HepG2 (cell line): ENCODE data around the gene BZW1. TPM values are rescaled to one million over a fixed set of nuclear protein-coding genes. Genes with fewer than 3 reads are reported as not detected.

Source experiments
- BRCA1 ChIP-seq: sonication (generic); formaldehyde crosslinking; IDR thresholded peaks from 2 replicates; pipeline ENCODE4 v1.4.0; 2020; ENCODE audit warnings: missing genetic modification reagents
- ETV6 ChIP-seq: sonication (generic); formaldehyde crosslinking; conservative IDR thresholded peaks from 2 replicates; pipeline ENCODE4 v1.4.0; 2020; ENCODE audit warnings: missing genetic modification reagents
- FOSL1 ChIP-seq: sonication (generic); formaldehyde crosslinking; IDR thresholded peaks from 2 replicates; pipeline ENCODE4 v1.9.0; 2021; ENCODE audit warnings: missing genetic modification reagents, borderline replicate concordance
- HINFP ChIP-seq: sonication (generic); formaldehyde crosslinking; IDR thresholded peaks from 2 replicates; pipeline ENCODE4 v1.4.0; 2020; ENCODE audit warnings: low read depth, mild to moderate bottlenecking, missing genetic modification reagents
- KDM5A ChIP-seq: fragments of 200-600 bp; sonication (generic); IDR thresholded peaks from 2 replicates; pipeline ENCODE4 v1.7.0; 2018; ENCODE audit warnings: antibody characterized with exemption, mild to moderate bottlenecking, low read length, borderline replicate concordance
- KIAA2018 ChIP-seq: sonication (generic); formaldehyde crosslinking; IDR thresholded peaks from 2 replicates; pipeline ENCODE4 v1.5.0; 2020; ENCODE audit warnings: mild to moderate bottlenecking, missing genetic modification reagents, borderline replicate concordance
- MATR3 ChIP-seq: sonication (generic); formaldehyde crosslinking; IDR thresholded peaks from 2 replicates; pipeline ENCODE4 v1.4.0; 2020; ENCODE audit warnings: missing genetic modification reagents
- MTA3 ChIP-seq: sonication (generic); formaldehyde crosslinking; IDR thresholded peaks from 2 replicates; pipeline ENCODE4 v1.4.0; 2020; ENCODE audit warnings: missing genetic modification reagents
- ONECUT2 ChIP-seq: sonication (generic); formaldehyde crosslinking; IDR thresholded peaks from 2 replicates; pipeline ENCODE4 v1.4.0; 2020; ENCODE audit warnings: missing genetic modification reagents
- POGZ ChIP-seq: sonication (generic); formaldehyde crosslinking; IDR thresholded peaks from 2 replicates; pipeline ENCODE4 v1.4.0; 2020; ENCODE audit warnings: mild to moderate bottlenecking, missing genetic modification reagents
- SMC3 ChIP-seq: IDR thresholded peaks from 2 replicates; pipeline ENCODE4 v1.6.1; 2011; ENCODE audit warnings: low read length, improper control_type of control experiment
- SP4 ChIP-seq: sonication (generic); formaldehyde crosslinking; IDR thresholded peaks from 2 replicates; pipeline ENCODE4 v1.8.1; 2023; ENCODE audit warnings: mild to moderate bottlenecking, missing genetic modification reagents
- THAP11 ChIP-seq: IDR thresholded peaks from 2 replicates; pipeline ENCODE4 v1.6.1; 2016; ENCODE audit warnings: missing biosample characterization, missing genetic modification reagents
- ZBTB7A ChIP-seq: sonication (generic); formaldehyde crosslinking; IDR thresholded peaks from 2 replicates; pipeline ENCODE4 v1.8.0; 2022; ENCODE audit warnings: mild to moderate bottlenecking, missing genetic modification reagents
- ZFYVE20 ChIP-seq: sonication (generic); formaldehyde crosslinking; IDR thresholded peaks from 2 replicates; pipeline ENCODE4 v1.8.0; 2023; ENCODE audit warnings: low read depth, mild to moderate bottlenecking, moderate library complexity, missing genetic modification reagents, borderline replicate concordance
- ZKSCAN5 ChIP-seq: sonication (generic); formaldehyde crosslinking; IDR thresholded peaks from 2 replicates; pipeline ENCODE4 v1.5.1; 2020; ENCODE audit warnings: mild to moderate bottlenecking, missing genetic modification reagents
- ZKSCAN8 ChIP-seq: IDR thresholded peaks from 2 replicates; pipeline ENCODE4 v1.6.1; 2016; ENCODE audit warnings: borderline replicate concordance, missing genetic modification reagents, missing compliant biosample characterization
- ZNF234 ChIP-seq: sonication (generic); formaldehyde crosslinking; conservative IDR thresholded peaks from 2 replicates; pipeline ENCODE4 v1.5.1; 2020; ENCODE audit warnings: mild to moderate bottlenecking, missing genetic modification reagents
- ZNF572 ChIP-seq: sonication (generic); formaldehyde crosslinking; IDR thresholded peaks from 2 replicates; pipeline ENCODE4 v1.5.1; 2020; ENCODE audit warnings: mild to moderate bottlenecking, missing genetic modification reagents
- ZNF776 ChIP-seq: sonication (generic); formaldehyde crosslinking; IDR thresholded peaks from 2 replicates; pipeline ENCODE4 v1.4.0; 2020; ENCODE audit warnings: mild to moderate bottlenecking, missing genetic modification reagents
- ZSCAN21 ChIP-seq: sonication (generic); formaldehyde crosslinking; IDR thresholded peaks from 2 replicates; pipeline ENCODE4 v1.8.0; 2022; ENCODE audit warnings: mild to moderate bottlenecking, missing genetic modification reagents, moderate library complexity, borderline replicate concordance
- polyA plus RNA-seq, 8 experiments: library from polyadenylated mRNA; depleted of rRNA in 3 of 8; stranded (reverse) in 7 of 8; unstranded in 1 of 8; fragments of >200 nt; fragmentation: Illumina TruSeq in 4 of 8; extraction: Trizol in 4 of 8; gene quantifications; 2 replicates each; pipeline versions ENCODE4 v1.2.1 to v1.2.3, GENCODE V29; 2011 to 2016; ENCODE audit warnings: low read depth in 4 of 8, missing spikeins in 1 of 8, mixed read lengths in 1 of 8; ENCODE audit not compliant: insufficient read depth in 1 of 8
- total RNA-seq, 5 experiments: library from RNA; depleted of rRNA; stranded (reverse); fragments of >200 nt; fragmentation: Illumina TruSeq; extraction: Trizol; gene quantifications; 2 replicates each; pipeline ENCODE4 v1.2.3, GENCODE V29; 2016; ENCODE audit warnings: low read depth in 1 of 5

The BZW1 gene
- total and polyA plus RNA-seq, 2 of the 13 experiments (the other 11 are each of a cell fraction or from before 2014, with no cell fraction given) = 106 to 384 TPM

- TF ChIP-seq KIAA2018 (CRISPR knock-in tag) (peak; percentile 99), ZSCAN21 (CRISPR knock-in tag) (peak; percentile 87), ZKSCAN8 (peak; percentile 91), SMC3 (no peak), ZNF776 (CRISPR knock-in tag) (peak; percentile 80; the same call in 1 of the 2 replicates), ZNF572 (peak; percentile 96), ONECUT2 (CRISPR knock-in tag) (peak; percentile 58), KDM5A (peak; percentile 87), ZFYVE20 (CRISPR knock-in tag) (no peak; the same call in none of the 2 replicates), MATR3 (CRISPR knock-in tag) (no peak), ZNF234 (CRISPR knock-in tag) (peak; percentile 93; the same call in 1 of the 2 replicates), POGZ (peak; percentile 92), BRCA1 (peak; percentile 99), ZBTB7A (CRISPR knock-in tag) (peak; percentile 53; the same call in 1 of the 2 replicates), SP4 (CRISPR knock-in tag) (peak; percentile 88), ETV6 (CRISPR knock-in tag) (no peak; the same call in 1 of the 2 replicates), HINFP (CRISPR knock-in tag) (peak; percentile 85; the same call in 1 of the 2 replicates), ZKSCAN5 (CRISPR knock-in tag) (no peak), MTA3 (CRISPR knock-in tag) (0 out of 2 replicates have a peak, but pooled peaks have one; percentile 51), FOSL1 (CRISPR knock-in tag) (peak; percentile 68; the same call in 1 of the 2 replicates), THAP11 (CRISPR knock-in tag) (peak; percentile 90)
Measured at GRCh38 chr2:200864176-200865034, 52.7 kb downstream of the BZW1 start, which contains the start of gene CLK1 (continued).
